Measurements from ENCODE around the gene USH1G.

Gene USH1G

DNA sequence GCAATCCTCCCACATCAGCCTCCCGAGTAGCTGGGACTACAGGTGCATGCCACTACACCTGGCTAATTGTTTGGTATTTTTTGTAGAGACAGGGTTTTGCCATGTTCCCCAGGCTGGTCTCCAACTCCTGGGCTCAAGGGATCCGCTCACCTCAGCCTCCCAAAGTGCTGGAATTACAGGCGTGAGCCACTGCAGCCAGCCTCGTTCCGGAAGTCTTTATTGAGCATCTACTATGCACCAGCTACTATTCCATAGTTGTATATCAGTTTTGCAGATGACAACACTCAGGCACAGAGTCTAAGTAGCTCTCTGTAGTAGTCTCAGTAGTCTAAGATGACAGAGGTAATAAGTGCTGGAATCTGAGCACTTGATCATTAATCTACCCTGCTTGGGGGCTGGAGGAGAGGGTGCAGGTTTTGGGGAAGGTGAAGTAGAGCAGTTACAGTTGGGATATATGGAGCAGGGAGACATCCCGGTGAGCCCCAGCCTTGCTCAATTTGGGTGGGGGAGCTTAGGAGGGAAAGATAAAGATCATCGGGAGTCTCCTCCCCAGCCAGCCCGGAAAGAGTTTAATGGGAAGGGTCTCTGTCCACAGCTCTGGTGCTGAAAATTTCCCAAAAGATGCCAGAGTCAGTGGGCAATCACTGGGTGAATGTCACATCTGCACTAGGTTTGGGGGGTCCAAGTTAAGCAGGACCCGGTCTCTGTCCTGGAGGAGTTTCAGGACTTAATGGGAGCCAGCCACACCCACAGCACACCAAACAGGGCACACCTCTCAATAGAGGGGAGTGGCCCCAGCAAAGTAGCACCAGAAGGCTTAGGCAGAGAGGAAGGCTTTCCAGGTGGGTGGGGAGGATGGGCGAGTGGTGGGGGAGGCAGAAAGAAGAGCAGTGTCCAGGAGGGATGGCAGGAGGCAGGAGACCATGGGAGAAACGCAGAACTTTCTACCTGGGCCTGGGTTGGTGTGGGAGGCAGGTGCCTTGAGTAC lies 14.3 kb upstream of the USH1G start:
- Histone ChIP-seq H3K36me3 (ENCODE audit: control insufficient read depth, insufficient read depth, low read length) (no peaks in the 10 kb centered on the region), H3K27me3 (replicated peaks; ENCODE audit: control insufficient read depth, insufficient read depth, low read length) (no peaks in the 10 kb centered on the region; the same call in 1 of the 2 replicates), H3K4me3 (replicated peaks; ENCODE audit: low read depth, low read length) (no peak overlapping the region)
- no peak for DNase-seq (ENCODE audit: extremely low read depth, insufficient read length)
- TF ChIP-seq, protein P1, sequence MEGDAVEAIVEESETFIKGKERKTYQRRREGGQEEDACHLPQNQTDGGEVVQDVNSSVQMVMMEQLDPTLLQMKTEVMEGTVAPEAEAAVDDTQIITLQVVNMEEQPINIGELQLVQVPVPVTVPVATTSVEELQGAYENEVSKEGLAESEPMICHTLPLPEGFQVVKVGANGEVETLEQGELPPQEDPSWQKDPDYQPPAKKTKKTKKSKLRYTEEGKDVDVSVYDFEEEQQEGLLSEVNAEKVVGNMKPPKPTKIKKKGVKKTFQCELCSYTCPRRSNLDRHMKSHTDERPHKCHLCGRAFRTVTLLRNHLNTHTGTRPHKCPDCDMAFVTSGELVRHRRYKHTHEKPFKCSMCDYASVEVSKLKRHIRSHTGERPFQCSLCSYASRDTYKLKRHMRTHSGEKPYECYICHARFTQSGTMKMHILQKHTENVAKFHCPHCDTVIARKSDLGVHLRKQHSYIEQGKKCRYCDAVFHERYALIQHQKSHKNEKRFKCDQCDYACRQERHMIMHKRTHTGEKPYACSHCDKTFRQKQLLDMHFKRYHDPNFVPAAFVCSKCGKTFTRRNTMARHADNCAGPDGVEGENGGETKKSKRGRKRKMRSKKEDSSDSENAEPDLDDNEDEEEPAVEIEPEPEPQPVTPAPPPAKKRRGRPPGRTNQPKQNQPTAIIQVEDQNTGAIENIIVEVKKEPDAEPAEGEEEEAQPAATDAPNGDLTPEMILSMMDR (IDR thresholded peaks at IDR 0.05; ENCODE audit: insufficient read depth, low read length, poor library complexity, severe bottlenecking), result no peak

GRCh38 chr17:74936470-74936799 lies 13.4 kb upstream of the USH1G start:
- Histone ChIP-seq H3K4me3 (replicated peaks; ENCODE audit: low read depth, low read length) (no peak overlapping the region), H3K27me3 (replicated peaks; ENCODE audit: control insufficient read depth, insufficient read depth, low read length) (no peaks in the 10 kb centered on the region; the same call in 1 of the 2 replicates)

GRCh38 chr17:74935585-74936469 lies 12.8 kb upstream of the USH1G start, which contains the start of gene OTOP3:
Gene OTOP3 (plus strand): TSS chr17:74935898. CDS start chr17:74935922, 24 bp downstream.
- no peaks in the 10 kb centered on the region; the same call in 1 of the 2 replicates for H3K27me3 ChIP-seq (replicated peaks; ENCODE audit: control insufficient read depth, insufficient read depth, low read length)
- DNase-seq (ENCODE audit: extremely low read depth, insufficient read length), result no peak
- no peaks in the 10 kb centered on the region for H3K36me3 ChIP-seq (ENCODE audit: control insufficient read depth, insufficient read depth, low read length)
- no peak within 1 kb of the TSS for H3K4me3 ChIP-seq (replicated peaks; ENCODE audit: low read depth, low read length)
- TF ChIP-seq, protein P1 (IDR thresholded peaks at IDR 0.05; ENCODE audit: insufficient read depth, low read length, poor library complexity, severe bottlenecking), result no peak

More at GRCh38 chr17:74936470-74936799, 13.4 kb upstream of the USH1G start:
- no peak for DNase-seq (ENCODE audit: extremely low read depth, insufficient read length)
- TF ChIP-seq, protein P1 (IDR thresholded peaks at IDR 0.05; ENCODE audit: insufficient read depth, low read length, poor library complexity, severe bottlenecking), result no peak
- no peaks in the 10 kb centered on the region for H3K36me3 ChIP-seq (ENCODE audit: control insufficient read depth, insufficient read depth, low read length)

- no peaks in the 10 kb centered on the region; the same call in 1 of the 2 replicates for H3K27me3 ChIP-seq (replicated peaks; ENCODE audit: control insufficient read depth, insufficient read depth, low read length)
- H3K36me3 ChIP-seq (ENCODE audit: control insufficient read depth, insufficient read depth, low read length), result no peaks in the 10 kb centered on the region
- no peak overlapping the region for H3K4me3 ChIP-seq (replicated peaks; ENCODE audit: low read depth, low read length)
- DNase-seq (ENCODE audit: extremely low read depth, insufficient read length), result no peak
- TF ChIP-seq, protein P1 (IDR thresholded peaks at IDR 0.05; ENCODE audit: insufficient read depth, low read length, poor library complexity, severe bottlenecking), result no peak
These were observed 12.0 kb upstream of the USH1G start for GRCh38 chr17:74935048-74935447.

GRCh38 chr17:74930535-74931036 lies 7.5 kb upstream of the USH1G start:
- TF ChIP-seq, protein P1 (IDR thresholded peaks at IDR 0.05; ENCODE audit: insufficient read depth, low read length, poor library complexity, severe bottlenecking), result no peak
- H3K36me3 ChIP-seq (ENCODE audit: control insufficient read depth, insufficient read depth, low read length), result no peaks in the 10 kb centered on the region
- no peaks in the 10 kb centered on the region; the same call in 1 of the 2 replicates for H3K27me3 ChIP-seq (replicated peaks; ENCODE audit: control insufficient read depth, insufficient read depth, low read length)
- no peak overlapping the region for H3K4me3 ChIP-seq (replicated peaks; ENCODE audit: low read depth, low read length)
- no peak for DNase-seq (ENCODE audit: extremely low read depth, insufficient read length)
